Hepatic stellate cell (primary cell): Measurements from ENCODE around the gene CCDC181.
"Not testable (repeated sequence)": the region's sequence is repeated elsewhere in the genome, so short reads cannot be mapped to it uniquely, and the experiment has no call there.

Source experiments
- DNase-seq: peaks from one replicate; pipeline ENCODE4 v3.0.0; 2011; ENCODE audit warnings: low spot score

CCDC181 gene

DNA sequence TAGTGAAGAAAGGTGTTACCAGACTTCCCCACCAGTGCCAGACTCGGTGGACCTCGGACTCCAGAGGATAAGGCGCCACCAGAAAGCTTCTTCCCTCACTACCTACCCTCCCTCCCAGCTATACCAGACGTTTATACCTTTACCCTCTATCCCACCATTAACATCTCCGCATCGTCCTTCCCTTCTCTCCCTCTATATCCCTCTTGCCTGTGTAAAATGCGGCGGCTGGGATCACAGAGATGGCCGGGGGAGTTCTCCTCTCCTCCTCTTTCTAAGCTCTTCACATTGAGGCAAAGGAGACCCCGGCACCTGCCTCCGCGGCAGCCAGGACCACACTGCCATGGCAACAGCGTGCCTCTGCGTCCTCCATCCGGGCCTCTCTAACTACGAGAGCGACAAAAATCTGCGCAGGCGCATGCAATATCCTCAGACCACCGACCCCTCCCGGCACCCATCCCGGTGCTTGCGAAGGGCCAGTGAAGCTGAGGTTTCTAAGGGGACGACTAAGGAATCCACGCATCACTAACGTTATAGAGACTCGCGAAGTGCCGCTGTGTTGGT, at the start of gene CCDC181:
Gene CCDC181, minus strand, starts transcription at position 394 of the 561 bp plus-strand sequence. CDS start 2,547 bp downstream, outside the sequence.
- DNase-seq: peak; percentile 10

- no peak for DNase-seq
Observed at GRCh38 chr1:169475806-169476387, 48.6 kb upstream of the CCDC181 start.

DNA sequence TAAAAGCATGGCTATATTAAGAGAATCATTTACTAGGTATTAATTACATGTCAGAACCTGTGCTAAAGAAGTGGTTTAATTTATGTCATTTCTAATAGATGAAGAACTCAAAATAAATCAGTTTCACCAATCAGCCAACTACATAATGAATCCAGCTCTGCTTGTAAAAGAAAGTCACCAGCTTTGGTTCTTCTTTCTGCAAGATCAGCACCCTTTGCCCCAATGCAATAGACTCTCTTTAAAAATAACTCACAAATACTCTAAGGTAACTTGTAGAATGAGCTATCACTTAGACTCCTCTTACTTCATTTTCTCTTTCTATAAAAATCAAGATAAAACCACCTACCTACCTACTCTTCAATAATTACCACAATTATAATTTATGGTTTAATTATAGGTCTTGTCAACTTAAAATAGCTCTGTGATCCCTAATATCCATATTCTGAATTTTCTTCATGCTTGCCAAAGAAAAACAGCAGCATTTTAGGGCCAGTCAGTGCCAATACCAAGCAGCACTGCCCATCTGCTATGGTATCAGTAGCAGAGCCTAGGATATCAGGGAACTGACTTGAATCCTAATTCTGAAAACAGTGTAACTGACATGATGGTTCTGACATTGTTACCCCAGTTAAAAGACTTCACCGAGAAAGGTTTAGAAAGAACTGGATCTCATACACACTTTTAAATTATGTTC, 47.2 kb upstream of the CCDC181 start:
- DNase-seq: no peak

DNA sequence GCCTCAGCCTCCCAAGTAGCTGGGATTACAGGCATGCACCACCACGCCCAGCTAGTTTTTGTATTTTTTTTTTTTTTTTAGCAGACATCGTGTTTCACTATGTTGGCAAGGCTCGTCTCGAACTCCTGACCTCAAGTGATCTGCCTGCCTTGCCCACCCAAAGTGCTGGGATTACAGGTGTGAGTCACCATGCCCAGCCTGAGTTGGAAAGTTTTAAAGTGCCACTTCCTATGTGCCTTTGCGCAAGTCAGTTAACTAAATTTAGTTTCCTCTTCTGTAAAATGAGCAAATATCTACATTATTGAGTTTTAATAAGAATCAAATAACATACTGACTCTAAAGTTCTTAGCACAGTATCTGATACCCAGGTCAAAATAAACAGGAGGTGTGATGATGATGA, 46.1 kb upstream of the CCDC181 start:
- no peak for DNase-seq

GRCh38 chr1:169472738-169473137, 45.5 kb upstream of the CCDC181 start:
- DNase-seq: no peak

DNA sequence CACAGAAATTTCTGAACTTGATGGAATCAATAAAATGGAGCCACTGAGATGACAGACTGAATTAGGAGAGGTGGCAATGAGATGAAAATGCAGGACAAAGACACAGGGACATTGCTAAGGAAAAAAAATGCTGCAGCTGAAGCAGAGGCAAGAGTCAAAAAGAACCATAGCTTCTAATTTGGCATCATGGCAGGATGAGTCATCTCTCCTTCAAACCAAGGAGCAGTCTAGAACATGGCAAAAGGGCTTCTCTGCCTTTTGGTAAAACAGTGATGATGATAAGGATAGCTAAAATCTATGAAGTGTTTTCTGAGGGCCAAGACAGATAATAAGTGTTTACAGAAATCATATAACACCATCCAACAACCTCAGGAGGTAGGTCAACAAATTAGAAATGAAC, 41.7 kb upstream of the CCDC181 start:
- DNase-seq: no peak

- DNase-seq: no peak
Observed at GRCh38 chr1:169466259-169467230, 39.3 kb upstream of the CCDC181 start.

DNA sequence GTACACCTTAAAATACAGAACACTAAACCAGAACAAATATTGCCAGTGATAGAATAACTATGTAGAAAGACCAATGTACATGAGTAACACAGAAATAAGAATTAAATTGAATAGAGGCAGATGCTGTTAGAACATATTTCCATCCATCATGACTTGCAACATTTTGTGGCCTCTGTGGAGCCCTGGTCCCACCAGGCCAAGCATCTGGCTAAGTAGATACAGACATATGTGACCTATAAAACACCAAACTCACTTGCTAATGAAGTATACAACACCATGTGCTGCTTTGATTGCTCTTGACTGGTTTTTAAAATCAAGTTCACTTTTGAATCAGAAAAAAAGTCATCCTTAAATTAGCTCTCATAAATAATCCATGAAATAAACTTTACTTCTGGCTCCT, 38.0 kb upstream of the CCDC181 start:
- DNase-seq: no peak

- DNase-seq: no peak
Observed at GRCh38 chr1:169462385-169462784, 35.1 kb upstream of the CCDC181 start.

DNA sequence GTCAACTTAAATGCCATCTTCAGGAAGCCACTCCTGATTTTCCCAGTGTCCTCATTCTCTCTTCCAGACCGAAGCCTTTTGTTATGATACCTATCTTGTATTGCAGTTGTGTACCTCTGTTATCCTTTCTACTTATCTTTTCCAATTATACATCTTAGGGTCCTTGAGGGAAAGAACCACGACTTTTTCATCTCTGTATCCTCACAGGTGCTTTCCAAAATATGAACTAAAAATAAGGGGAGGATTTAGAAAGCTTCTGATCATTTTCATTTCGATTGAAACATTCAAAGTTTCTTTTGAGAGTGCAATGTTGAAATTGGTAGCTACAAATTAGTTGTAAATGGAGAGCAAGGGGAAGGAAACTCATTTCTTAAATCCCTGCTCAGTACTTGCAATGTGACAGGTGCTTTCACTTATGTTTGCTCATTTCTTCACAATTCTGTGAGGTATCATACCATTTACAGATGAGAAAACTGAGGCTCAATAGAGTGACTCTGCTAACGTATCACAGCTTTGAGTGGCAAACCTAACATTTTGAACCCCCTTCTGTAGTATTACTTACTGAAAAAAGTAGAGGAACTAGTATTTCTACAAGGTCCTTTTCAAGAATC, 34.2 kb upstream of the CCDC181 start:
- DNase-seq: no peak

- DNase-seq: no peak
Observed at GRCh38 chr1:169460191-169460833, 33.0 kb upstream of the CCDC181 start.

DNA sequence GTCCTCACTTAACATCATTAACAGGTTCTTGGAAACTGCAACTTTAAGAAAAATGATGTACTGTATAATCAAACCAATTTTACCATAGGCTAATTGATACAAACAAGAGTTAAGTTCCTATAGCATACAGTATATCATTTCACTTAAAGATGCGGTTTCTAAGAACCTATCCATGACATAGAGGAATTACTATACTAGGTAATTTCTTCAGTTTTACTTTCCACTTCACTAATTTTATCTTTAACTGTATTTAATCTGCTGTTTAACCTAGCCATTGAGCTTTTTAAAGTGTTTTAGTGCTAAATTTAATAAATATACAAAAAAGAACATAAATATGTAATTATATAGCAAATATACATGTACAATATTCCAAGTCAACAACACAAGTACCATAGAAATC, 30.2 kb upstream of the CCDC181 start:
- no peak for DNase-seq

GRCh38 chr1:169456029-169456428, 28.8 kb upstream of the CCDC181 start:
- no peak for DNase-seq

GRCh38 chr1:169452921-169453320, 25.6 kb upstream of the CCDC181 start:
- DNase-seq: no peak

- DNase-seq: no peak
Observed at GRCh38 chr1:169451218-169451824, 24.0 kb upstream of the CCDC181 start.

DNA sequence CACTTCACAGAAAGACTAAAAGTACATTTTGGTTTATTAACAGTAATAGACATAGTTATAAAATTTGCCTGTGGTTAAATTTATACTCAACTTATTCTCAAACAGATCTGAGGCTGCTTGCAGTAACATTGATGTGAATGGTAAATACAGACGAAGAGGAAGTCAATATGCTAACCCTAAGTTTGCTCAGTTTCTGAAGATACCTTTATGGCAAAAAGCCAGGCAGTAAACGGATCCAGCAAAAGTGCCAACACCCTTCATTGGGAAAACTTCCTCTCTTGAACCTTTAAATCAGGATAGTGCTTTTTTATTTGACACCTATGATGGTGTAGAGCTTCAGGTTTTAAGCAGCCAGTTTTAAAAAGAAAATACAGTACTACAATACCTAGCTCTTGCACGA, 16.6 kb upstream of the CCDC181 start:
- DNase-seq: no peak

- no peak for DNase-seq
Observed at GRCh38 chr1:169426174-169426705, 1.0 kb downstream of the CCDC181 start.

DNA sequence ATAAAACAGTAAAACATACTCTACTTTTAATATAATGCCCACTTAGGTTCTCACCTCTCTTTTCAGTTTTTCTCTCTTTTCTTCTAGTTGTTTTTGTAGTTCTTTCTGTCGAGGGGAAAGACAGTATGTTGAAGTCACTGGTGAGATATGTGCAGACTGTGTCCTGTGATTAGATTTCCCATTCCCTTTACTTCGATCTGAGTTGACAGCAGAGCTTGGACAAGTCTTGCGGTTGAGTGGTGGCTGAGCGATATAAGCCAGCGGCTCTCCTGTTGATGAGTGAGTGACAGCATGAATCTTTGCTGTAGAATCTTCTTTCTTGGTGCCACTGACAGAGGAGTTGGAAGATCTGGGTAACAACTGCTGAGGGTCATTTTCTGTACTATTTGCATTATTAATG, 6.0 kb downstream of the CCDC181 start:
- no peak for DNase-seq

DNA sequence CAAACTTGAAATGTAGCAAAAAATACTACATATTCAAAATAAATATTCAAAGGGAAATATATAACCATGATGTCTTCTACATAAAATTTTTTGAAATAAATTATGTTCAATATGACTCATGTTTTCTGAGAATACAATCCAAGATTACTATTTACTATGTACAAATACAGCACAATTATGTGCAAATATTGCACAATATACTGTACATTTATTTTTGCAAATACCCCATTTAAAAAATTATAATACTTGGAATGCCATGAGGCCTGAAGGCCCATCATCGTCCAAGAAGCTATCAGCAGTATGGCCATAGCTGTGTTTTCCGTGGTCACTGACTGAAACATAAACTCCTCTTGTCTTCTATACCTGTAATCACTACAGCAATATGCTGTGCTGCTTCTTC, 12.3 kb downstream of the CCDC181 start:
- no peak for DNase-seq

- not testable (repeated sequence) for DNase-seq
Observed at GRCh38 chr1:169408340-169408739, 18.9 kb downstream of the CCDC181 start.

- DNase-seq: not testable (repeated sequence)
Observed at GRCh38 chr1:169402578-169402977, 24.7 kb downstream of the CCDC181 start.
